ENCODE data around the gene TMEM141. TPM values are rescaled to one million over a fixed set of nuclear protein-coding genes. Genes with fewer than 3 reads are reported as not detected.

Gene TMEM141
- total RNA-seq, 1 experiment from 2014 or later: 63.0 TPM

DNA sequence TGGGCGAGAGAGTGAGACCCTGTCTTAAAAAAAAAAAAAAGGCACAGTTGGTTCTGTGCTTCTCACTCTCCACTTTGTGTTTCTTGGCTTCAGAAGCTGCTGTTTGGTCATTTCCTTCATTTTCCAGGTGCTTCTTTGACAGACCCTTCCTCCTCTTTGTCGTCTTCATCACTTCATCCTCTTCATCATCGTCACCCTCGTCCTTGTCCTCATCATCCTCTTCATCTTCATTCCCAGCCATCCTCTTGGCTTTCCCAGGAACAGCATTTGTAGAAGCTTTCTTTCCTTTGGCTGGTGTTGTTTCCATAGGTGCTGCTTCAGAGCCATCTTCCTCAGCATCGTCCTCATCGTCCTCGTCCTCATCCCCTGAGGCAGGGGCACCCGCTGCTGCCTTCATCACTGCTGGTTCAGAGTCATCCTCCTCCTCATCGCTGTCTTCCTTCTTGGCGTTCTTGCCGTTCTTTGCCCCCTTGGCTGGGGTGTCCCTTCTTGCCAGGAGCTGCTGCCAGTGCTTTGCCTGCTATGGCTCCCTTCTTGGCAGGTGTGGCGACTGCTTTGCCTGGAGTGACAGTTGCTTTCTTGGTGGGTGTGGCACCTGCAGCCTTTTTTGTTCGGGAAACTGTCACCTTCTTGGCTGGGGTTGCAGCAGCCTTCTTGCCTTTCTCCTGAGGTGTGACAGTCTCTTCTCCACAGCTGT lies 23.7 kb downstream of the TMEM141 start:
- no peak for DNase-seq (ENCODE audit: low read depth)

DNA sequence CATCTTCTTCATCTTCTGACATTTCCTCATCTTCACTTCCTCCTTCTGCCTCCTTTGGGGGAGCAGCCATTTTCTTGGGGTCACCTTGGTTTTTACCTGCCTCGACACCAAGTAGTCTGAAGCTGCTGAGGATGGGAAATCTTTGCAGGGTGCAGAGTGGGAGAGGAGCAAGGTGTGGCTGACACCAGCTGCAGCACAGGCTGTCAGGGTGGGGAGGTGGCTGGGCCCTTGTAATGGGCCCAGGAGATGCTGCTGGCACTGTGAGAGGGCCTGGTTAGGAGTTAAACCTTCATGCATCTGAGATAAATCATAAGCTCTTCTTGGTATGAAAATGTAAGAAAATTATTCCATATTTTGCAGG lies 24.3 kb downstream of the TMEM141 start:
- no peak for DNase-seq (ENCODE audit: low read depth)

DNA sequence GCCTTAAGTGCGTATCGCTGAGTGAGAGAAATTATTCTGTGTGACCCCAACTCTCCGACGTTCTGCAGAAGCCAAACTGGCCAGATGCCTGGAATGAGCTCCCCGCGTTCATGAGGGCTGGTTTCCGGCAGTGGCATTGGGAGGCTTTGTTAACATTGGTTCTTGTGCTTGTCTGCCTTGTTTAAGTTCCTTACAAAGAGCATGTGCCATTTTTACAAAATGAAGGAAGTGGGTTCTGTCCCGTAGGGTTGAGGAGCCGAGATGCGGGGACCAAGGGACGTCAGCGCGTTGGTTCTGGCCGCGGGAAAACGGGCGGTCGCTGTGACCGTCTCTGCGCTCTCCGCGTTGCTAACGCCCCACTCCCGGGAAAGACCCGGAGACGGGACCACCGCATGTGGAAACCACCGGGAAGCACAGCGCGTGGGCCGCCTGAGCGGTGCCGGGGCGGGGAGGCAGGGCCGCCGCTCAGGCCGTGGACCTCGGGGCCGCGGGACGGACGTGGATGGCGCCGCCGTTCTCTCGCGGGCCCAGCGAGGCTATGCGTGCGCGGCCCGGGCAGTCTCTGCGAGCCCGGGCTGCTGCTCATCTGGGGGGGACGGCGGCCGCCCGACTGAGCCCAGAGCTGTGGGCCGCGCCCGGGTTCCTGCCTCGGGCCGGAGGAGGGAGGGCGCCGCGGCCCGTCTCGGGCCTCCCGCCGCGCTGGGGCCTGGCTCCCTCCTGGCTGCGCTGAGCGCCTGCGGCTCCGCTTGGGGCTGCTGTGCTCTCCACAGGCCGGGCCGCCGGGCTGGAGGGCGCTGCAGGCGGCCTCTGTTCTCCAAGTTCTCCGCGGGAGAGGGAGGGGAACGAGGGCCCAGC lies 30.1 kb downstream of the TMEM141 start:
- DNase-seq (ENCODE audit: low read depth): no peak

GRCh38 chr9:136821826-136822544 lies 30.8 kb downstream of the TMEM141 start:
- no peak for DNase-seq (ENCODE audit: low read depth)

GRCh38 chr9:136823136-136824046 lies 32.2 kb downstream of the TMEM141 start:
- DNase-seq (ENCODE audit: low read depth): no peak

GRCh38 chr9:136824496-136825225 lies 33.5 kb downstream of the TMEM141 start:
- no peak for DNase-seq (ENCODE audit: low read depth)

DNA sequence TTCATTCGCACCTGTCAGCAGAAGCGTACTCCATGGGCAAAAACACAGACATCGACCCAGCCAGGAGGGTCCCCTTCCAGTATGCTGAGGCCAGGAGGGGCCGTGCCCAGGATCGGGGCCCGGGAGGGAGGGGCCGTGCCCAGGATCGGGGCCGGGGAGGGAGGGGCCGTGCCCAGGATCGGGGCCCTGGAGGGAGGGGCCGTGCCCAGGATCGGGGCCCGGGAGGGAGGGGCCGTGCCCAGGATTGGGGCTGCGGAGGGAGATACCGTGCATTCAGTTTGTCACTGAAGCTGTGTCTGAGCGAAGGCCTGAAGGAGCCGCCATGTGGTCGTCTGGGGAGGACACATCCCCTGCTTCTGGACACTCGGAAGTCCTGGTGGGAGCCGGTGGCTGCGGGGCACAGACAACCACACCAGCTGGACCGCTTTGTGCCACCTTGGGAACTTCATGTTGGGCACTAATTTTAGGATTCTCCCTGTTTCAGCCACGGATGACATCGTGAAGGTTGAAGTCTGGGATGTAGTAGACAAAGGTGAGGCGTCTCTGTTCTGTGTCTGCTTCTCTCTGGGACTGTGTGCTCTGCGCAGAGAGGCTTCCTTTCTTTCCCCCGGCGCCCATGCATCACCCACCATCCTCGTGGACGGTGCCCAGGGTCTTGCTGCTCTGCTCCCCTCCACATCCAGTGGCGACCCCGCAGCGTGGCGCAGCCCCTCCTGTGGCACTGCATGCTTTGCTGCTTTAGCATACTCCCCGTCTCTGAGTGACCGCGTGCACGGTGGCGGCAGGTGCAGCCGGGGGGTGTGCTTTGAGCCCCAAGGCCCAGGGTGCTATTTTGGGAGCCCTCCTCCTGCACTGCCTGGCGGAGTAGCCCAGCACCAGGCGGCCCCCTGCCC lies 34.4 kb downstream of the TMEM141 start:
- no peak for DNase-seq (ENCODE audit: low read depth)

DNA sequence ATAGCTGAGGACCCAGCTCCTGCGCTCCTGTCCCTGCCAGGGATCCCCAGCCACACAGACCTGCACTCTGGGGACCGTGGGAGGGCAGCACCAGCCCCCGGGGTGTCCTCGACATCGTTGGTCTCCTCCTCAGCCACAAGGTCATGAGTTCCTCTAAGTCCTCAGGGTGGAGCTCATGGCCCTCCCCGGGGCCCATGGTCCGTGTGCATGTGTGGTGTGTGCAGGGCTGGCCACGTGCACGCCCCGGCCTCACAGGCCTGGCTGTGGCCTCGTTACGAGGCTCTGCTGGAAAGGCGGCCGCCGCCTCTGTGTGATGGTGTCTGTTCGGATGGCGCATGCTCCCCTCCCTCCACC lies 35.0 kb downstream of the TMEM141 start:
- DNase-seq (ENCODE audit: low read depth): no peak

DNA sequence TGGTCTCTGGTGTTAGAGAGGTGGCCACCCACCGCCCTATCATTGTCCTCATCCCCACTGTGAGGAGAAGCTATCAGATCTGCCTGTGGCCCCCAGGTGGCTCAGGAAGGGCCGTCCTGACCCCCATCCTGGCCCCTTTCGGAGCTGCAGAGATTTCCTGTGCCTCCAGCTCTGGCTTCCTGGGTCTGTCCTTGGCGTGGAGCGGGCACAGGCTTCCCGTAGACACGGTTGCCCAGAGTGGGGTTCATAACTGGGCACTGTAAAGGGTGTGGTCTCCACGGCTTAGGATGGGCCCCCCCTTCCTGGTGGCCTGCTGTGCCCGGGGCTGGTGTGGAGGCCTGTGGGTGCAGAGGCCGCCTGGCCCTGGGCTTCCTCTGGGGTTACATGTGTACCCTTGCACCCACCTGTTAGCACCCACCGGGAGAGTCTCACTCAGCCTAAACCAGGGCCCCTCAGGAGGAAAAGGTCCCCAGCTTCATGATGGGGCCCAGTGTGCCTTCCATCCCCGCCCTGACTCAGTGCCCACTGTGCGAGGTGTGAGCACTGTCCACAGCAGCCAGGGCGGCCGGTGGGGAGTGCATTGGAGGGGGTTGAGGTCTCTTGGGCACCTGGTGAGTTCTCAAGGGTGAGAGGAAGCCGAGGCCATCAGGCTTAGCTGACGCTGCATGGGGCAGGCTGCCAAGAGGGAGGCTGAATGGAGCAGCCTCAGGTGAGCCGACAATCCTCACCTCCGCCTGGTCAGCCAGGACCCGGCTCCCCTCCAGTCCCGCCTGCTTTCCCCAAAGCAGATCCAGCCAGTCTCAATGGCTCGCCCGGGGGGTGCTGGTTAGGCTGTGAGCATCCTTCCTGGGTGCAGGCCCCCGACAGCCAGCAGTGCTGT lies 35.8 kb downstream of the TMEM141 start:
- no peak for DNase-seq (ENCODE audit: low read depth)

- DNase-seq (ENCODE audit: low read depth): no peak
Measured at GRCh38 chr9:136827794-136828473, 36.8 kb downstream of the TMEM141 start.

- no peak for DNase-seq (ENCODE audit: low read depth)
Measured at GRCh38 chr9:136828474-136829140, 37.5 kb downstream of the TMEM141 start.

DNA sequence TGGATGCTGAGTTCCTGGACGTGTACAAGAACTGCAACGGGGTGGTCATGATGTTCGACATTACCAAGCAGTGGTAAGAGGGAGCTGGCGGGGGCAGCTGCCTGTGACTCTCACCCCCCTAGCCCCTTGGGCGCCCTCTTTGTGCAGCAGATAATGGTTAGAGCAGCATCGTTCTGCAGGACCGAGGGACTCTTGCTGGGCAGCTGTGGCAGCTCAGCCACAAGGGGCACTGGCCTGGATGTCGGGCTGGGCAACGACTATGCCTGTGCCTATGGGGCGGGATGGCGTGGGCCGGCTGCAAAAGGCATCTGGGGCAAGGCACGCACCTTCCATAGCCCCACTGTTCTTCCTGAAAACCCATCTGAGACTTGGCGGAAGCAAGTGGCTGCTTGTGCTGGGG lies 38.3 kb downstream of the TMEM141 start:
- DNase-seq (ENCODE audit: low read depth): no peak

- DNase-seq (ENCODE audit: low read depth): no peak
Measured at GRCh38 chr9:136829981-136830885, 39.1 kb downstream of the TMEM141 start.

DNA sequence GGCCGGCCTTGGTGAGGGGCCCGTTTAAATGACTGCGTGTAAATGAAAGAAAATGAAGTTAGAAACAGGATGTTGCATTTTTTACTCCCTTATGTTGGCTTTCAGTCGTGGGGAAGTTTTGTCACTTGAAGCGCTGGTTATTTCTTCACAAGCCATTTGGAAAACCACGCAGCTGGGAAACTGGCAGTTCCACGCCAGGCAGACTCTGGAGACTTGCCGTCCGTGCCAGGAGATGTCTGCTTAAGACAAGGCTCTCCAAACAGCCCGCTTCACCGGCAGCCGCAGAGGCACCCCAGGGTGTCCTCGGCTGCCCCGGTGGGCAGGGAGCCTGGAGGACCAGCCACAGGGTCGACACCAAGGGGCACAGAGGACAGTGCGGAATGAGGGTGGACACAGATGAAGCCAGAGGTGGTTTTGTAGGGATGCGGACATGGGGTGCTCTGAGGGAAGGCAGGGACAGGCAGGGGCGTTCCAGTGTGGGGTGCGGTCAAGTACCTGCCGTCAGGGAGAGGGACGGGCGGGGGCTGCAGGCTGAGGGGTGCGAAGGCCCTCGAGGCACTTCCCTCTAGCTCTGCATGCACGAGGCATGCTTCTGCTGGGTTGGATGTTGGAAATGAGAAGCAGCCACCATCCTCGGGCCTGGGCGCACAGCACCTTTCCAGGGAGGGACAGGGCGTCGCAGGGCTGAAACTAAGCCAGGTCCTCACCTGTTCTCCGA lies 40.0 kb downstream of the TMEM141 start:
- no peak for DNase-seq (ENCODE audit: low read depth)

- DNase-seq (ENCODE audit: low read depth): no peak
Measured at GRCh38 chr9:136831720-136832104, 40.6 kb downstream of the TMEM141 start.

DNA sequence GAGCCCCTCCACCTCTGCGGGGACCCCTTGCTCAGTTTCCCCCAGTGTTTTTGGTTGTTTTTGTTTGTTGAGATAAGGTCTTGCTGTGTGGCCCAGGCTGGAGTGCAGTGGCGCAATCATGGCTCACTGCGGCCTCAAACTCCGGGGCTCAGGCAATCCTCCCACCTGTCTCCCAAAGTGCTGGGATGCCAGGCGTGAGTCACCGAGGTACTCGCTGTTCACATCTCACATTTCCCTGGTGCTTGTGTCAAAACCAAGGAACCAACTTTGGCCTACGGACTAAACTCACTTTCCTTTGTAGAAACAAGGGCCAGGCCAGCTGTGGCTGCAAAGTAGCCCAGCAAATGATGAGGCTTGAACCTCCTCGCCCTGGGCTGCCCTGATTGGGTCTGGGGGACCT lies 41.4 kb downstream of the TMEM141 start:
- no peak for DNase-seq (ENCODE audit: low read depth)

All from M059J (cell line).